HL-60 (cell line): ENCODE measurements around the gene UTP25.

ENCODE experiments used
- GABPA ChIP-seq: IDR thresholded peaks from 2 replicates; pipeline ENCODE4 v1.6.1; 2012; ENCODE audit warnings: low read depth
- POLR2AphosphoS5 ChIP-seq: IDR thresholded peaks from 2 replicates; pipeline ENCODE4 v1.6.1; 2012; ENCODE audit warnings: low read depth
- TF ChIP-seq, protein P1 (sequence below): IDR thresholded peaks from one replicate; pipeline ENCODE4 v1.5.1; 2011; ENCODE audit warnings: low read length, control low read depth, inconsistent platforms; ENCODE audit not compliant: insufficient read depth
- TF ChIP-seq, protein P2 (sequence below): IDR thresholded peaks from 2 replicates; pipeline ENCODE4 v1.6.1; 2012; ENCODE audit warnings: low read depth; ENCODE audit not compliant: insufficient replicate concordance

DNA sequence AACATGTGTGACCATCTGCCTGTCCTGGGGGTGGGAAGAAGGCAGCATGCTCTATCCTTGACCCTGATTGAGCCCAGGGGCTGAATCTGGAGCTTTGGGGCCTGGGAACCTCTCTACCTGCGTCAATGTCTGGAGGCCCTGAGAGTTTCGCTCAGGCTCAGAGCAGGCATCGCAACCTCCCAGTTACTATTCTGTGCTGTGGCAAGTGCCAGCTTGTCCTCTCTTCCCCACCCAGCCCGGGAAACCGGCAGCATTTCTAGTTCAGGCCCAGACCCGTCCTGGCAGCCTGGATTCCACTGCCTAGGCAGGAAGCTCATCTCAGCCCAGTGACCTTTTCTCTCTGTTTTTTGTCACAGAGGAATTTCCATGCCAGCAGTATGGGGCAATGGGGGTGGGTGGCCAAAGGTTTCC lies 11.8 kb upstream of the UTP25 start:
- TF ChIP-seq, protein P1, sequence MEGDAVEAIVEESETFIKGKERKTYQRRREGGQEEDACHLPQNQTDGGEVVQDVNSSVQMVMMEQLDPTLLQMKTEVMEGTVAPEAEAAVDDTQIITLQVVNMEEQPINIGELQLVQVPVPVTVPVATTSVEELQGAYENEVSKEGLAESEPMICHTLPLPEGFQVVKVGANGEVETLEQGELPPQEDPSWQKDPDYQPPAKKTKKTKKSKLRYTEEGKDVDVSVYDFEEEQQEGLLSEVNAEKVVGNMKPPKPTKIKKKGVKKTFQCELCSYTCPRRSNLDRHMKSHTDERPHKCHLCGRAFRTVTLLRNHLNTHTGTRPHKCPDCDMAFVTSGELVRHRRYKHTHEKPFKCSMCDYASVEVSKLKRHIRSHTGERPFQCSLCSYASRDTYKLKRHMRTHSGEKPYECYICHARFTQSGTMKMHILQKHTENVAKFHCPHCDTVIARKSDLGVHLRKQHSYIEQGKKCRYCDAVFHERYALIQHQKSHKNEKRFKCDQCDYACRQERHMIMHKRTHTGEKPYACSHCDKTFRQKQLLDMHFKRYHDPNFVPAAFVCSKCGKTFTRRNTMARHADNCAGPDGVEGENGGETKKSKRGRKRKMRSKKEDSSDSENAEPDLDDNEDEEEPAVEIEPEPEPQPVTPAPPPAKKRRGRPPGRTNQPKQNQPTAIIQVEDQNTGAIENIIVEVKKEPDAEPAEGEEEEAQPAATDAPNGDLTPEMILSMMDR: no peak
- no peak for TF ChIP-seq POLR2AphosphoS5
- TF ChIP-seq, protein P2, sequence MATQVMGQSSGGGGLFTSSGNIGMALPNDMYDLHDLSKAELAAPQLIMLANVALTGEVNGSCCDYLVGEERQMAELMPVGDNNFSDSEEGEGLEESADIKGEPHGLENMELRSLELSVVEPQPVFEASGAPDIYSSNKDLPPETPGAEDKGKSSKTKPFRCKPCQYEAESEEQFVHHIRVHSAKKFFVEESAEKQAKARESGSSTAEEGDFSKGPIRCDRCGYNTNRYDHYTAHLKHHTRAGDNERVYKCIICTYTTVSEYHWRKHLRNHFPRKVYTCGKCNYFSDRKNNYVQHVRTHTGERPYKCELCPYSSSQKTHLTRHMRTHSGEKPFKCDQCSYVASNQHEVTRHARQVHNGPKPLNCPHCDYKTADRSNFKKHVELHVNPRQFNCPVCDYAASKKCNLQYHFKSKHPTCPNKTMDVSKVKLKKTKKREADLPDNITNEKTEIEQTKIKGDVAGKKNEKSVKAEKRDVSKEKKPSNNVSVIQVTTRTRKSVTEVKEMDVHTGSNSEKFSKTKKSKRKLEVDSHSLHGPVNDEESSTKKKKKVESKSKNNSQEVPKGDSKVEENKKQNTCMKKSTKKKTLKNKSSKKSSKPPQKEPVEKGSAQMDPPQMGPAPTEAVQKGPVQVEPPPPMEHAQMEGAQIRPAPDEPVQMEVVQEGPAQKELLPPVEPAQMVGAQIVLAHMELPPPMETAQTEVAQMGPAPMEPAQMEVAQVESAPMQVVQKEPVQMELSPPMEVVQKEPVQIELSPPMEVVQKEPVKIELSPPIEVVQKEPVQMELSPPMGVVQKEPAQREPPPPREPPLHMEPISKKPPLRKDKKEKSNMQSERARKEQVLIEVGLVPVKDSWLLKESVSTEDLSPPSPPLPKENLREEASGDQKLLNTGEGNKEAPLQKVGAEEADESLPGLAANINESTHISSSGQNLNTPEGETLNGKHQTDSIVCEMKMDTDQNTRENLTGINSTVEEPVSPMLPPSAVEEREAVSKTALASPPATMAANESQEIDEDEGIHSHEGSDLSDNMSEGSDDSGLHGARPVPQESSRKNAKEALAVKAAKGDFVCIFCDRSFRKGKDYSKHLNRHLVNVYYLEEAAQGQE: no peak
- TF ChIP-seq GABPA: no peak
